SK-N-SH (cell line): ENCODE results near the gene TMEM150C. TPM values are rescaled to one million over a fixed set of nuclear protein-coding genes. Genes with fewer than 3 reads are reported as not detected.

Experiments used
- CTCF ChIA-PET: fragments of 300-600, 350-600 bp; formaldehyde crosslinking; extraction: SDS; loops from one replicate; lab custom pipeline; 2021; lab: Yijun Ruan, JAX
- POLR2A ChIA-PET: fragments of 350-600 bp; sonication (Branson Sonifier 250); formaldehyde crosslinking; extraction: SDS; loops from one replicate; lab custom pipeline; 2020; ENCODE audit warnings: antibody characterized with exemption, inconsistent platforms; lab: Yijun Ruan, JAX
- DNase-seq: peaks from one replicate; pipeline ENCODE4 v3.0.0; 2012
- H2AFZ ChIP-seq: fragments of 200-600 bp; sonication (generic); 2 replicates; pipeline ENCODE4 v1.8.1; 2016; ENCODE audit warnings: antibody characterized with exemption, mild to moderate bottlenecking, low read depth
- H3F3A ChIP-seq: fragments of 200-600 bp; sonication (generic); replicated peaks from 2 replicates; pipeline ENCODE3; 2016; ENCODE audit warnings: antibody characterized with exemption, mild to moderate bottlenecking; ENCODE audit not compliant: insufficient read depth
- H3K27ac ChIP-seq, 2 experiments: fragments of 200-500 bp in 1 of 2; fragments of 200-600 bp in 1 of 2; sonication (Bioruptor generic) in 1 of 2; sonication (generic), shearing (Covaris generic) in 1 of 2; 2 replicates each; pipeline versions ENCODE4 v1.5.1 to v1.6.1; 2014 to 2016; ENCODE audit warnings: low read depth in 2 of 2, inconsistent platforms in 1 of 2, low read length in 1 of 2, mild to moderate bottlenecking in 1 of 2, mixed read lengths in 1 of 2
- H3K27me3 ChIP-seq: fragments of 200-600 bp; sonication (generic), shearing (Covaris generic); 2 replicates; pipeline ENCODE4 v1.6.1; 2016; ENCODE audit warnings: mixed run types; ENCODE audit not compliant: insufficient read depth
- H3K36me3 ChIP-seq, 2 experiments: fragments of 200-500 bp in 1 of 2; fragments of 200-600 bp in 1 of 2; sonication (Bioruptor generic) in 1 of 2; sonication (generic) in 1 of 2; replicated peaks in 1 of 2; 2 replicates each; pipeline versions ENCODE3 to v1.5.1; 2014 to 2016; ENCODE audit warnings: low read length in 1 of 2, mild to moderate bottlenecking in 1 of 2; ENCODE audit not compliant: insufficient read depth in 2 of 2, control insufficient read depth in 1 of 2
- H3K4me1 ChIP-seq, 2 experiments: fragments of 200-500 bp in 1 of 2; fragments of 200-600 bp in 1 of 2; sonication (Bioruptor generic) in 1 of 2; sonication (generic), shearing (Covaris generic) in 1 of 2; 2 replicates each; pipeline versions ENCODE4 v1.5.1 to v1.6.1; 2014 to 2016; ENCODE audit warnings: low read depth in 1 of 2, low read length in 1 of 2, mixed run types in 1 of 2; ENCODE audit not compliant: insufficient read depth in 2 of 2, control insufficient read depth in 1 of 2
- H3K4me2 ChIP-seq: fragments of 200-600 bp; sonication (generic), shearing (Covaris generic); 2 replicates; pipeline ENCODE4 v1.6.1; 2017; ENCODE audit warnings: mixed run types
- H3K4me3 ChIP-seq, 2 experiments: fragments of 200-500 bp in 1 of 2; fragments of 200-600 bp in 1 of 2; sonication (Bioruptor generic) in 1 of 2; sonication (generic), shearing (Covaris generic) in 1 of 2; 2 replicates each; pipeline versions ENCODE4 v1.5.1 to v1.8.1; 2014 to 2016; ENCODE audit warnings: low read depth in 2 of 2, inconsistent platforms in 1 of 2, low read length in 1 of 2, mild to moderate bottlenecking in 1 of 2, mixed read lengths in 1 of 2, moderate library complexity in 1 of 2
- H3K79me2 ChIP-seq: fragments of 200-600 bp; sonication (generic); 2 replicates; pipeline ENCODE4 v1.8.1; 2017; ENCODE audit warnings: mild to moderate bottlenecking; ENCODE audit not compliant: insufficient read depth
- H3K9ac ChIP-seq: fragments of 200-600 bp; sonication (generic); 2 replicates; pipeline ENCODE4 v1.6.1; 2017; ENCODE audit warnings: mixed run types
- H3K9me2 ChIP-seq: fragments of 200-600 bp; sonication (generic); 2 replicates; pipeline ENCODE4 v1.6.1; 2017; ENCODE audit warnings: mixed run types
- H3K9me3 ChIP-seq: fragments of 200-600 bp; sonication (generic); 2 replicates; pipeline ENCODE4 v1.6.1; 2017; ENCODE audit warnings: mixed run types, mild to moderate bottlenecking, moderate library complexity
- H4K20me1 ChIP-seq: fragments of 200-600 bp; sonication (generic); 2 replicates; pipeline ENCODE4 v1.6.1; 2017; ENCODE audit warnings: mild to moderate bottlenecking, mixed run types; ENCODE audit not compliant: insufficient read depth
- CHD2 ChIP-seq: fragments of 150-350 bp; IDR thresholded peaks from 2 replicates; pipeline ENCODE4 v1.6.1; 2018; ENCODE audit warnings: low read length; ENCODE audit not compliant: partially characterized antibody
- CTCF ChIP-seq: fragments of 200-600 bp; sonication (generic); IDR thresholded peaks from 2 replicates; pipeline ENCODE4 v1.6.1; 2017; ENCODE audit warnings: antibody characterized with exemption, mild to moderate bottlenecking, moderate library complexity
- ELF1 ChIP-seq: IDR thresholded peaks from 2 replicates; pipeline ENCODE4 v1.4.0; 2012
- EZH2phosphoT487 ChIP-seq: fragments of 200-600 bp; sonication (generic); IDR thresholded peaks from 2 replicates; pipeline ENCODE4 v1.6.1; 2017; ENCODE audit warnings: low read depth, mixed run types, mild to moderate bottlenecking, antibody characterized with exemption, moderate library complexity, borderline replicate concordance
- FOSL2 ChIP-seq: IDR thresholded peaks from 2 replicates; pipeline ENCODE4 v1.4.0; 2012; ENCODE audit warnings: low read depth, mild to moderate bottlenecking, moderate library complexity, borderline replicate concordance
- FOXJ3 ChIP-seq: sonication (generic); formaldehyde crosslinking; IDR thresholded peaks from 2 replicates; pipeline ENCODE4 v1.5.1; 2020; ENCODE audit warnings: mild to moderate bottlenecking, missing genetic modification reagents
- FOXM1 ChIP-seq: IDR thresholded peaks from 2 replicates; pipeline ENCODE4 v1.4.0; 2012; ENCODE audit warnings: low read depth, mild to moderate bottlenecking
- GABPA ChIP-seq: IDR thresholded peaks from 2 replicates; pipeline ENCODE4 v1.4.0; 2012; ENCODE audit warnings: low read depth, mild to moderate bottlenecking
- JUND ChIP-seq: IDR thresholded peaks from 2 replicates; pipeline ENCODE4 v1.4.0; 2012
- MAX ChIP-seq: IDR thresholded peaks from 2 replicates; pipeline ENCODE4 v1.4.0; 2012; ENCODE audit warnings: low read depth
- MEF2A ChIP-seq: IDR thresholded peaks from 2 replicates; pipeline ENCODE4 v1.4.0; 2012; ENCODE audit warnings: low read depth, borderline replicate concordance
- MXI1 ChIP-seq: IDR thresholded peaks from 2 replicates; pipeline ENCODE4 v1.6.1; 2012; ENCODE audit warnings: mild to moderate bottlenecking, low read depth, low read length, improper control_type of control experiment
- NRF1 ChIP-seq: IDR thresholded peaks from 2 replicates; pipeline ENCODE4 v1.6.1; 2012; ENCODE audit warnings: low read depth, mild to moderate bottlenecking, low read length
- POLR2AphosphoS5 ChIP-seq: IDR thresholded peaks from 2 replicates; pipeline ENCODE4 v1.6.1; 2012; ENCODE audit warnings: low read depth, low read length
- RCOR1 ChIP-seq: fragments of 150-350 bp; IDR thresholded peaks from 2 replicates; pipeline ENCODE4 v1.6.1; 2017; ENCODE audit warnings: antibody characterized with exemption, low read length
- REST ChIP-seq: IDR thresholded peaks from 2 replicates; pipeline ENCODE4 v1.6.1; 2012; ENCODE audit warnings: mild to moderate bottlenecking, low read depth, low read length, moderate library complexity
- RFX5 ChIP-seq: IDR thresholded peaks from 2 replicates; pipeline ENCODE4 v1.6.1; 2012; ENCODE audit warnings: mild to moderate bottlenecking, improper control_type of control experiment, low read length
- SMC3 ChIP-seq: IDR thresholded peaks from 2 replicates; pipeline ENCODE4 v1.6.1; 2012; ENCODE audit warnings: low read depth, low read length, improper control_type of control experiment
- USF1 ChIP-seq: IDR thresholded peaks from 2 replicates; pipeline ENCODE4 v1.4.0; 2012; ENCODE audit warnings: low read depth, borderline replicate concordance
- WGBS: methylation state at CpG from one replicate; pipeline ENCODE4 v1.1.6; 2017; ENCODE audit warnings: low lambda C conversion rate; 5-methylcytosine and 5-hydroxymethylcytosine counted together
- polyA plus RNA-seq, 3 experiments: library from polyadenylated mRNA; depleted of rRNA; stranded (reverse); fragments of >200 nt; gene quantifications; 2 replicates each; pipeline ENCODE4 v1.2.3, GENCODE V29; 2012

The TMEM150C gene
- polyA plus RNA-seq, 1 of the 3 experiments (the other 2 are of a cell fraction) = 1.0 TPM

GRCh38 chr4:82508806-82509428 lies 52.9 kb downstream of the TMEM150C start:
- no peaks in the 10 kb centered on the region for H3F3A ChIP-seq
- CTCF ChIA-PET = interaction anchor here (0.7 to 1.6 kb wide), 2 partner anchors 11 to 42 kb away, joined by 3 read pairs; no protein-coding TSS in a partner anchor

GRCh38 chr4:82508011-82508410 lies 53.8 kb downstream of the TMEM150C start:
- H3K27ac ChIP-seq = no peak overlapping the region
- no peak overlapping the region for H3K4me3 ChIP-seq
- H3K4me2 ChIP-seq = no peak overlapping the region
- no peaks in the 10 kb centered on the region for H4K20me1 ChIP-seq
- CTCF ChIA-PET = interaction anchor here (0.6 to 1.6 kb wide), 3 partner anchors 41 to 223 kb away, joined by 3 read pairs; no protein-coding TSS in a partner anchor
- no peaks in the 10 kb centered on the region for H3K9me2 ChIP-seq
- H2AFZ ChIP-seq = no peak overlapping the region
- no peaks in the 10 kb centered on the region for H3F3A ChIP-seq
- no peaks in the 10 kb centered on the region for H3K4me1 ChIP-seq
- no peak for DNase-seq
- H3K9me3 ChIP-seq = no peaks in the 10 kb centered on the region
- H3K9ac ChIP-seq = no peak overlapping the region
- no peaks in the 10 kb centered on the region for H3K36me3 ChIP-seq
- POLR2A ChIA-PET = no interaction called here
- H3K79me2 ChIP-seq = no peaks in the 10 kb centered on the region
- no peaks in the 10 kb centered on the region for H3K27me3 ChIP-seq
- no peak for TF ChIP-seq FOXM1
- no peak for TF ChIP-seq MAX
- TF ChIP-seq RFX5 = no peak
- TF ChIP-seq USF1 = no peak
- no peak for TF ChIP-seq MXI1
- TF ChIP-seq RCOR1 = no peak
- no peak for TF ChIP-seq REST
- TF ChIP-seq SMC3 = no peak
- TF ChIP-seq CTCF = no peak
- no peak for TF ChIP-seq JUND
- no peak for TF ChIP-seq ELF1
- no peak for TF ChIP-seq FOSL2

More at GRCh38 chr4:82508806-82509428, 52.9 kb downstream of the TMEM150C start:
- no peak overlapping the region for H3K4me2 ChIP-seq
- no peaks in the 10 kb centered on the region for H4K20me1 ChIP-seq
- no peak overlapping the region for H3K9ac ChIP-seq
- no peaks in the 10 kb centered on the region for H3K36me3 ChIP-seq
- H3K4me1 ChIP-seq = no peaks in the 10 kb centered on the region
- H3K79me2 ChIP-seq = no peaks in the 10 kb centered on the region
- DNase-seq = no peak
- POLR2A ChIA-PET = no interaction called here
- no peaks in the 10 kb centered on the region for H3K9me3 ChIP-seq
- H3K9me2 ChIP-seq = no peaks in the 10 kb centered on the region
- TF ChIP-seq GABPA (no peak), FOXJ3 (CRISPR knock-in tag) (no peak), NRF1 (no peak), MEF2A (no peak), POLR2AphosphoS5 (no peak), SMC3 (no peak), RFX5 (no peak), EZH2phosphoT487 (no peak), CTCF (no peak), CHD2 (no peak)
- TF ChIP-seq, all 33 proteins: peak for 0
- WGBS = 65% methylated on average over 5 of the region's 5 CpGs
- H3K27me3 ChIP-seq = no peaks in the 10 kb centered on the region
- H2AFZ ChIP-seq = no peak overlapping the region
- H3K4me3 ChIP-seq = no peak overlapping the region
- H3K27ac ChIP-seq = no peak overlapping the region
